Astrocyte of the cerebellum (primary cell): Measurements from ENCODE around the gene SH3GLB1.
A peak's percentile ranks its signal among the peaks of the same experiment; 100 is the strongest.
"Not testable (repeated sequence)": the region's sequence is repeated elsewhere in the genome, so short reads cannot be mapped to it uniquely, and the experiment has no call there.

ENCODE experiments used
- DNase-seq: peaks from one replicate; pipeline ENCODE4 v3.0.0-alpha.2; 2011; ENCODE audit warnings: low read depth
- H3K4me3 ChIP-seq: 2 replicates; pipeline ENCODE4 v1.5.1; 2011; ENCODE audit warnings: mild to moderate bottlenecking, low read depth, low read length, moderate library complexity
- CTCF ChIP-seq: IDR thresholded peaks from 2 replicates; pipeline ENCODE4 v1.5.1; 2012; ENCODE audit warnings: low read length, low read depth, moderate library complexity, mild to moderate bottlenecking; ENCODE audit errors: missing control alignments
- in situ Hi-C: cut with HindIII; loops from 2 replicates; pipeline ENCODE4 v1.10.0; 2017; ENCODE audit warnings: low sequenced_read_pairs

The SH3GLB1 gene

GRCh38 chr1:86704458-86704971 is at the start of gene SH3GLB1:
Gene SH3GLB1 (plus strand): TSS chr1:86704576. CDS start chr1:86704900, 324 bp downstream.
- in situ Hi-C loops: no loop called here
- peak; percentile 68 for DNase-seq
- TF ChIP-seq CTCF: peak; percentile 85
- H3K4me3 ChIP-seq: peak within 1 kb of the TSS; percentile 82

- H3K4me3 ChIP-seq, in situ Hi-C loops, DNase-seq: not testable (repeated sequence)
These were observed 46.0 kb upstream of the SH3GLB1 start for GRCh38 chr1:86658381-86658780.

GRCh38 chr1:86666368-86666767 is 38.0 kb upstream of the SH3GLB1 start:
- DNase-seq: no peak
- in situ Hi-C loops: no loop called here
- no peak for TF ChIP-seq CTCF
- no peak overlapping the region for H3K4me3 ChIP-seq

- in situ Hi-C loops: no loop called here
- H3K4me3 ChIP-seq: no peak overlapping the region
- TF ChIP-seq CTCF: no peak
- no peak for DNase-seq
These were observed 16.8 kb upstream of the SH3GLB1 start for GRCh38 chr1:86687595-86687994.

GRCh38 chr1:86692641-86693040 is 11.7 kb upstream of the SH3GLB1 start:
- in situ Hi-C loops: no loop called here
- no peak for TF ChIP-seq CTCF
- H3K4me3 ChIP-seq: no peak overlapping the region
- no peak for DNase-seq

GRCh38 chr1:86695400-86695799 is 9.0 kb upstream of the SH3GLB1 start:
- in situ Hi-C loops: no loop called here
- no peak for DNase-seq
- TF ChIP-seq CTCF: no peak
- no peak overlapping the region for H3K4me3 ChIP-seq

GRCh38 chr1:86696522-86696921 is 7.9 kb upstream of the SH3GLB1 start:
- no peak for TF ChIP-seq CTCF
- in situ Hi-C loops: no loop called here
- no peak overlapping the region for H3K4me3 ChIP-seq
- no peak for DNase-seq
